ENCODE results near the gene HS6ST3. TPM values are rescaled to one million over a fixed set of nuclear protein-coding genes. Genes with fewer than 3 reads are reported as not detected.
"Not testable (repeated sequence)": the region's sequence is repeated elsewhere in the genome, so short reads cannot be mapped to it uniquely, and the experiment has no call there.

Gene HS6ST3
- total and polyA plus RNA-seq, 2 experiments from 2014 or later, result 2.2 to 2.7 TPM

DNA sequence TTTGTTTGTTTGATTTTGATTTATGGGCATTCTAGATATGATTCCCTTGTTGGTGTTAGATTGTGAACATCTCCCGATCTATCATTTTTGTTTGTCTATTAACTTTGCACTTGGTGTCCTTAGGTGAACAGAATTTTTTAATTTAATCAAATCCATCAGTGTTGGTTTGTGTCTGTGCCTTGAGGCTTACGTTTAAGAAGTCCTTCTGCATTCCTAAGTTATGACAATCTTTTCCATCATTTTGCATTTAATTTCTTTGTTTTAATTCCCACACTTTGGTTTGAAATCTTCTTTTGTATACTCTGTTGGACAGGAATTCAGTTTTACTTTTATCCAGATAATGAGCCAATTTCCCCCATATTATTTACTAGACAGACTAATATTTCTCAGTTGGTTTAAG, 421.7 kb downstream of the HS6ST3 start:
- TF ChIP-seq EZH2phosphoT487 (IDR thresholded peaks at IDR 0.05; ENCODE audit: low read depth, severe bottlenecking, unreplicated experiment), result no peak
- TF ChIP-seq CTCF (IDR thresholded peaks at IDR 0.05; ENCODE audit: poor library complexity), result no peak
- no peak for TF ChIP-seq EZH2 (IDR thresholded peaks at IDR 0.05; ENCODE audit: borderline replicate concordance)
- H3K79me2 ChIP-seq, result no peaks in the 10 kb centered on the region
- no peaks in the 10 kb centered on the region for H3K27me3 ChIP-seq
- no peaks in the 10 kb centered on the region for H3K4me1 ChIP-seq (ENCODE audit: insufficient read depth)
- no peaks in the 10 kb centered on the region for H3K9me3 ChIP-seq (ENCODE audit: low read depth)
- H3K9me2 ChIP-seq (replicated peaks; ENCODE audit: insufficient read depth), result no peaks in the 10 kb centered on the region
- H3K36me3 ChIP-seq (replicated peaks; ENCODE audit: insufficient read depth, low read depth), result no peaks in the 10 kb centered on the region
- no peak for DNase-seq (ENCODE audit: low spot score)
- H3K4me3 ChIP-seq, result no peak overlapping the region
- H3K4me2 ChIP-seq, result no peak overlapping the region
- no peaks in the 10 kb centered on the region for H4K20me1 ChIP-seq (ENCODE audit: insufficient read depth, poor library complexity, severe bottlenecking)
- no peak overlapping the region for H2AFZ ChIP-seq
- no peak overlapping the region for H3K27ac ChIP-seq
- 69% methylated on average over 2 of the region's 2 CpGs for WGBS (ENCODE audit: low lambda C conversion rate, missing lambda C conversion rate)

DNA sequence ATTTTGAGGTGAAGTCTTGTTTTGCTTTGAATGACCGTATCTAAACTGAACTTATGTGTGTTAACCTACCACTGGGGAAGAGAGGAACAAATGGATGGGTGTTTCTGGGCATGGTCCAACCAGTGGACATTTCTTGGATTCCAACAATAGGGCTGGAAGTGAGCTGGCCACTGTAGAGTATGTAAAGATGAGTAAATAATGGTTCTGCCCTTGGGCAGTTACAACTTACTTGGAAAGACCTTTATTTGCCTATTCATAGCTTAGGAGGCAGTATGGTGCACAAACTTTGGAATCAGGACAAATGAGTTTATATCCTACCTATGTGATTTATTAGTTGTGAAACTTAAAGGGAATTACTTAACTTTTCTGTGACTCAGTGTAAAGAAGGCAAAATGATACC, 429.5 kb downstream of the HS6ST3 start:
- no peak overlapping the region for H3K27ac ChIP-seq
- TF ChIP-seq EZH2 (IDR thresholded peaks at IDR 0.05; ENCODE audit: borderline replicate concordance) (no peak), CTCF (IDR thresholded peaks at IDR 0.05; ENCODE audit: poor library complexity) (no peak), EZH2phosphoT487 (IDR thresholded peaks at IDR 0.05; ENCODE audit: low read depth, severe bottlenecking, unreplicated experiment) (no peak)
- H3K9me2 ChIP-seq (replicated peaks; ENCODE audit: insufficient read depth), result no peaks in the 10 kb centered on the region
- no peaks in the 10 kb centered on the region for H3K27me3 ChIP-seq
- H2AFZ ChIP-seq, result no peak overlapping the region
- 93% methylated on average over 1 of the region's 1 CpG for WGBS (ENCODE audit: low lambda C conversion rate, missing lambda C conversion rate)
- no peaks in the 10 kb centered on the region for H3K4me1 ChIP-seq (ENCODE audit: insufficient read depth)
- no peak overlapping the region for H3K4me3 ChIP-seq
- no peak overlapping the region for H3K4me2 ChIP-seq
- no peaks in the 10 kb centered on the region for H3K79me2 ChIP-seq
- DNase-seq (ENCODE audit: low spot score), result no peak
- H3K36me3 ChIP-seq (replicated peaks; ENCODE audit: insufficient read depth, low read depth), result no peaks in the 10 kb centered on the region
- H3K9me3 ChIP-seq (ENCODE audit: low read depth), result no peaks in the 10 kb centered on the region
- no peaks in the 10 kb centered on the region for H4K20me1 ChIP-seq (ENCODE audit: insufficient read depth, poor library complexity, severe bottlenecking)

DNA sequence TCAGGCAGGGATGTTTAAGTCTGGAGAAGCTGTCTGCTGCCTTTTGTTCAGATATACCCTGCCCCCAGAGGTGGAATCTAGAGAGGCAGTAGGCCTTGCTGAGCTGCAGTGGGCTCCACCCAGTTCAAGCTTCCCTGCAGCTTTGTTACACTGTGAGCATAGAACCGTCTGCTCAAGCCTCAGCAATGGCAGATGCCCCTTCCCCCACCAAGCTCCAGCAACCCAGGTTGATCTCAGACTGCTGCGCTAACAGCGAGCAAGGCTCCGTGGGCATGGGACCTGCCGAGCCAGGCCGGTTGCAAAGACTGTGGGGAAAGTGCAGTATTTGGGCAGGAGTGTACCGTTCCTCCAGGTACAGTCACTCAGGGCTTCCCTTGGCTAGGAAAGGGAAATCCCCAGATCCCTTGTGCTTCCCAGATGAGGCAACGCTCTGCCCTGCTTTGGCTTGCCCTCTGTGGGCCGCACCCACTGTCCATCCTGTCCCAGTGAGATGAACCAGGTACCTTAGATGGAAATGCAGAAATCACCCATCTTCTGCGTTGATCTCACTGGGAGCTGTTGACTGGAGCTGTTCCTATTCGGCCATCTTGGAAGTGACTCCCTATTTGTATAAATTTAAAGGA, 434.6 kb downstream of the HS6ST3 start:
- H3K4me2 ChIP-seq; H3K79me2 ChIP-seq; H3K9me3 ChIP-seq (ENCODE audit: low read depth); H4K20me1 ChIP-seq (ENCODE audit: insufficient read depth, poor library complexity, severe bottlenecking); H3K9me2 ChIP-seq (replicated peaks; ENCODE audit: insufficient read depth); H3K4me3 ChIP-seq; H3K4me1 ChIP-seq (ENCODE audit: insufficient read depth); H2AFZ ChIP-seq; H3K36me3 ChIP-seq (replicated peaks; ENCODE audit: insufficient read depth, low read depth); H3K27me3 ChIP-seq; DNase-seq (ENCODE audit: low spot score); H3K27ac ChIP-seq: not testable (repeated sequence)
- WGBS (ENCODE audit: low lambda C conversion rate, missing lambda C conversion rate), result 88% methylated on average over 11 of the region's 11 CpGs

DNA sequence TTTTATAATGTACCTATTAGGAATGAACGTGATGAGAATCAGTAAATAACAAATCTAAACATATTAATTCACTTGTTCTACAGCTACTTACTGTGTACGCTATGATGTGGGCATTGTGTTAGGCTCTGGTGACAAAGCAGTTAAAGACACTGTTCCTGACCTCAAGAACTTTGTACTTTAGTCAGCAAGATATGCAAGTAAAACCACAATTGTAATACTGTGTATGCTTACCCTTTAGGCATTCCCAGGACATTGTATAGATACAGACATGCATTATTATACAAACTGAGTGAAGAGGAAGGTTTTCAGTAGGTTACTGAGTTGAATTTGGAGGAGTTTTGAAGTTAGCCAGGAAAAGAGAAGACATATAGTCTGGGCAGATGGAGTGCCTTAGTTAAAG, 435.8 kb downstream of the HS6ST3 start:
- TF ChIP-seq EZH2 (IDR thresholded peaks at IDR 0.05; ENCODE audit: borderline replicate concordance) (no peak), EZH2phosphoT487 (IDR thresholded peaks at IDR 0.05; ENCODE audit: low read depth, severe bottlenecking, unreplicated experiment) (no peak), CTCF (IDR thresholded peaks at IDR 0.05; ENCODE audit: poor library complexity) (no peak)
- no peak overlapping the region for H3K4me3 ChIP-seq
- no peaks in the 10 kb centered on the region for H3K27me3 ChIP-seq
- peaks cover 5% of the 10 kb centered on the region for H3K4me1 ChIP-seq (ENCODE audit: insufficient read depth)
- H3K27ac ChIP-seq, result peak overlapping the region; percentile 1
- peak overlapping the region; percentile 51 for H3K4me2 ChIP-seq
- H2AFZ ChIP-seq, result no peak overlapping the region
- H4K20me1 ChIP-seq (ENCODE audit: insufficient read depth, poor library complexity, severe bottlenecking), result no peaks in the 10 kb centered on the region
- H3K9me3 ChIP-seq (ENCODE audit: low read depth), result no peaks in the 10 kb centered on the region
- no peak for DNase-seq (ENCODE audit: low spot score)
- H3K36me3 ChIP-seq (replicated peaks; ENCODE audit: insufficient read depth, low read depth), result no peaks in the 10 kb centered on the region
- no peaks in the 10 kb centered on the region for H3K79me2 ChIP-seq
- H3K9me2 ChIP-seq (replicated peaks; ENCODE audit: insufficient read depth), result no peaks in the 10 kb centered on the region
- WGBS (ENCODE audit: low lambda C conversion rate, missing lambda C conversion rate), result 74% methylated on average over 2 of the region's 2 CpGs

Measured in hepatocyte (in vitro differentiated cells).